ENCODE measurements around the gene PKD1L1.

- TF ChIP-seq ZSCAN20 (CRISPR knock-in tag; IDR thresholded peaks at IDR 0.05) (no peak), RARB (CRISPR knock-in tag; IDR thresholded peaks at IDR 0.05) (no peak), CEBPB (IDR thresholded peaks at IDR 0.05) (no peak)
Measured at GRCh38 chr7:47935336-47935735, 12.9 kb downstream of the PKD1L1 start.
